ENCODE measurements around the gene NAB2.

GRCh38 chr12:57046086-57046791 lies 42.7 kb upstream of the NAB2 start:
- TF ChIP-seq TEAD4 (IDR thresholded peaks at IDR 0.05; ENCODE audit: borderline replicate concordance, insufficient read depth), result no peak
- no peak for TF ChIP-seq CTCF (IDR thresholded peaks at IDR 0.05)
- TF ChIP-seq EP300 (IDR thresholded peaks at IDR 0.05; ENCODE audit: borderline replicate concordance in 1 of 2, low read depth in 1 of 2, low read length in 1 of 2), result no peak
